ENCODE measurements around the gene GLIS2. TPM values are rescaled to one million over a fixed set of nuclear protein-coding genes. Genes with fewer than 3 reads are reported as not detected.

Gene GLIS2
- total RNA-seq, 3 donors from 2014 or later: 1.7 to 21.1 (median 2.9) TPM

DNA sequence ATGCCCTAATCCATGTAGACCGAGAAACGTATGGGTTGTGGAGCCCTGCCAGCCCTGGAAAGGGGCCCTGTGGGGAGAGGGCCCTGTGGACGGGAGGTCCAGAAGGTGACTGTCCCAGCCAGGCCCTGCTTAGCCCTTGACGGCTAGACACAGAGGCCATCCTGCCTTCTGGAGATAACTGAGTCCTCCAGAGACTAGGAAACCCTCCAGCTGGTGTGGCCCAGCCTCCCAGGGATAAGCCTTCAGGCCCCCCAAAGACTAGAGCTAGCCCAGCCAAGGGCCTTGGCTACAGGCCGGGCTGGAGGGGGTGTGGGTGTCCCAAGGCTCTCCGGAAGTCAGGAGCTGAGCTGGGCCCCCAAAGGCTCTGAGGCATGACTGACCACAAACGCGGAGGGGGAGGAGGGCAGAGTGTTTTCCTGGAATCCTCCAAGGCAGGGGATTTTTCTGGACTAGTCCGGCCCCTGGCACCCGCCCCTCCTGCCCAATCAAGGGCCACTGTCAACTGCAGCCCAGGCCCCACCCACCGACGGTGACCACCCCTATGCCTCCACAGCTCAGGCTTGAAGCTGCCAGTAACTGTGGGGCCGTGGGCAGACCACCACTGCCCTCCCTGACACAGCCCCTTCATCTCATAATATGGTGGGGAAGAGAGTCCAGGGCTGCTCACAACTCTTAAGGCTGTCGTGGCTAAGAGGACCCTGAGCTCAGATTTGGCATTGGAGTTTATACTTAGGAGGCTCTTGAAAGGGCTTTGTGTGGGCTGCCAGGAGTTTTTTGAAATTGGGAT, 54.9 kb downstream of the GLIS2 start:
- intact Hi-C loops (cut with DNase I, micrococcal nuclease): no loop called here
- H3K9me3 ChIP-seq: no peaks in the 10 kb centered on the region
- DNase-seq (peak; percentile 61 to 82 (median 61)), ATAC-seq (peak; percentile 26)
- H3K4me1 ChIP-seq (ENCODE audit: low read depth): peaks cover 9% of the 10 kb centered on the region
- TF ChIP-seq, protein P1, sequence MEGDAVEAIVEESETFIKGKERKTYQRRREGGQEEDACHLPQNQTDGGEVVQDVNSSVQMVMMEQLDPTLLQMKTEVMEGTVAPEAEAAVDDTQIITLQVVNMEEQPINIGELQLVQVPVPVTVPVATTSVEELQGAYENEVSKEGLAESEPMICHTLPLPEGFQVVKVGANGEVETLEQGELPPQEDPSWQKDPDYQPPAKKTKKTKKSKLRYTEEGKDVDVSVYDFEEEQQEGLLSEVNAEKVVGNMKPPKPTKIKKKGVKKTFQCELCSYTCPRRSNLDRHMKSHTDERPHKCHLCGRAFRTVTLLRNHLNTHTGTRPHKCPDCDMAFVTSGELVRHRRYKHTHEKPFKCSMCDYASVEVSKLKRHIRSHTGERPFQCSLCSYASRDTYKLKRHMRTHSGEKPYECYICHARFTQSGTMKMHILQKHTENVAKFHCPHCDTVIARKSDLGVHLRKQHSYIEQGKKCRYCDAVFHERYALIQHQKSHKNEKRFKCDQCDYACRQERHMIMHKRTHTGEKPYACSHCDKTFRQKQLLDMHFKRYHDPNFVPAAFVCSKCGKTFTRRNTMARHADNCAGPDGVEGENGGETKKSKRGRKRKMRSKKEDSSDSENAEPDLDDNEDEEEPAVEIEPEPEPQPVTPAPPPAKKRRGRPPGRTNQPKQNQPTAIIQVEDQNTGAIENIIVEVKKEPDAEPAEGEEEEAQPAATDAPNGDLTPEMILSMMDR (IDR thresholded peaks at IDR 0.05): no peak
- no peak overlapping the region for H3K4me3 ChIP-seq
- H3K36me3 ChIP-seq (ENCODE audit: low read depth): no peaks in the 10 kb centered on the region

DNA sequence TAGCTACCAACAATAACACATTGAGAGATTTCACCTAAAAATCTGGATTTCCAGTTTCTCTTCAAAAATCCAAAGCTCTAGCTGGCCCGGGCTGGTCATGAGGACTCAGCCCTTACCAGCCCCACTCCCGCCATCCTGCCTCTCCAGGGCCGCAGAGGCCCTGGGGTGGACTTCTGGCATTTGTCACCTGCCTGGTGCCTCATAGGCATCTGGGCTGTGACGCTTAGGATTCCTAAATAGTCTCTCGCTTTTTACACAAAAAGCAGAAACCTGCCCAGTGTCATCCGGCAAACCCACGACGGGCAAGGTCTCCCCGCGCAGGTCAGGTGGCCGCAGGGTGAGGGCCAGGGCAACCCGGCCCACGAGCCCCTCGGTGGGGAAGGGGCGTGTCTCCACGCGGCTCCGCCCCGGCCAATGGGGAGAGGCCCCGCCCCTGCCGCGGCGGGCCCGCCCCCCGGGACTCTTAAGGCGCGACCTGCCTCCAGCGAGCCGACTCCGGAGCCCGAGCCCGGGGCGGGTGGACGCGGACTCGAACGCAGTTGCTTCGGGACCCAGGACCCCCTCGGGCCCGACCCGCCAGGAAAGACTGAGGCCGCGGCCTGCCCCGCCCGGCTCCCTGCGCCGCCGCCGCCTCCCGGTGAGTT, 55.6 kb downstream of the GLIS2 start, which contains the start of gene VASN:
TSS of gene VASN (plus strand) at position 492 of the 644 bp plus-strand sequence. CDS start 9,030 bp downstream, outside the sequence.
- no peaks in the 10 kb centered on the region for H3K9me3 ChIP-seq
- H3K4me1 ChIP-seq (ENCODE audit: low read depth): peaks cover 9% of the 10 kb centered on the region
- peak; percentile 85 for ATAC-seq
- intact Hi-C loops (cut with DNase I, micrococcal nuclease): no loop called here
- H3K36me3 ChIP-seq (ENCODE audit: low read depth): no peaks in the 10 kb centered on the region
- peak; percentile 81 to 84 (median 83) for DNase-seq
- peak within 1 kb of the TSS; percentile 28 for H3K4me3 ChIP-seq
- TF ChIP-seq, protein P1 (IDR thresholded peaks at IDR 0.05): no peak

DNA sequence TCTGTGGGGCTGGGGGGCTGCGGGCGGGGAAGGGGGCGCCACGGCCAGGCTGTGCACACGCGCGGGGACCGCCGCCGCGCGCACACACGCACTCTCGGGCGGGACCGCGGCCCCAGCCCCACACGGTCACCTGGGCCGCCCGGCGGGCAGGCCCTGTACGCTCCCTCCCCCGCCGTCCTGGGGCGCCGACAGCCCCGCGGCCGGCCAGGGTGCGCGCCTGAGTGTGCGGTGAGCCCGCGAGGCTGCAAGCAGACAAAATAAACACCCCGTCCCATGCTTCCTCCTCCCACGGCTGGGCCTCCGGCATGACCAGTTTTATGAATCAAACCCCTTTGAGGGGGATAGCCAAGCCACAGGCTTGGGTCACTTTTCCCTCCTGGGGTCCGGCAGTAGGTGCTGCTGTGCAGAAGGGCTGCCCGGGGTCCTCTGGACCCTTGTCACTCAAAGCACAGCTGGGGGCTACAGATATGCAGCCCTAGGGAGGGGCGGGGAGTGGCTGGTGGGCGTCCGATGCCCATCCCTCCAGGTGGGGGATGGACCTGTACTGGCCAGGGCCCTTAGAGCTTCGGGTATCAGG, 56.2 kb downstream of the GLIS2 start:
- no peaks in the 10 kb centered on the region for H3K36me3 ChIP-seq (ENCODE audit: low read depth)
- DNase-seq: no peak
- peak; percentile 43 for ATAC-seq
- intact Hi-C loops (cut with DNase I, micrococcal nuclease): no loop called here
- H3K4me3 ChIP-seq: peak overlapping the region; percentile 28
- TF ChIP-seq, protein P1 (IDR thresholded peaks at IDR 0.05): no peak
- H3K4me1 ChIP-seq (ENCODE audit: low read depth): peaks cover 9% of the 10 kb centered on the region
- no peaks in the 10 kb centered on the region for H3K9me3 ChIP-seq

DNA sequence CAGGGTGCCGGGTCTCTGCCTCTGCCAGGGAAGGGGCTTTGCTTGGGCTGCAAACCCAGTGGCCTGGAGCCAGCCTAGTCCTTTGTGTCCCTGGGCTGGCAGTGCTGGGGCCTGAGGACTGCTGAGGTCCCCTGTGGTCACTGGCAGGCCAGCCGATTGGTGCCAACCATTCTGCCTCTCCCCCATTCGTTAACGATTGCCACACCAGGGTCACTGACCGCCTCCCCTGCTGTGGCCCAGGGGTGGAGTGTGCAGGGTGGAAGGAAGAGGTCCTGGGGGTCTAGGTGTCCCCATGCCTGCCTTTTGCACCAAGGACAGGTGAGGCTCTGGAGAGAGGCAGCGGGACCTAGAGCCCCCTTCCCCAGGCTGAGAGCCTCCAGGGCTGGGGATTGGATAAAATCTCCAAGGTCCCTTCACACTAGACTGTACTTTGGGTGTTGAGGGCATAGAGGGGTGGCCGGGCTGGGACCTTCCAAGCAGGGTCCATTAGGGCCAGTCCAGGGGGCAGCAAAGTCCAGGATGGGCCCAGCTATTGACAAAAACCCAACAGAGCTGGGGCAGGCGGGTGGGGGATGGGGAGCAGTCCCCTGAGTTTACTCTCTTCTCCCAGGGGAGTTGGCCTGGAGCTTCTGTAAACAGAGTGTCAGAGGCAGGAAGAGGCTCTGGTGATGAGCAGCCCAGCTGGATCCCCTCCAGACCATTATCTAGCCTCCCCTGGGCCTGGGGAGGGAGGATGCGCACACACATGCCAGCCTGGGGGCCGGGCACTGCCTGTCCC, 56.9 kb downstream of the GLIS2 start:
- Histone ChIP-seq H3K4me3 (no peak overlapping the region), H3K4me1 (ENCODE audit: low read depth) (peaks cover 9% of the 10 kb centered on the region), H3K9me3 (no peaks in the 10 kb centered on the region), H3K36me3 (ENCODE audit: low read depth) (no peaks in the 10 kb centered on the region)
- TF ChIP-seq, protein P1 (IDR thresholded peaks at IDR 0.05): no peak
- DNase-seq (peak in 1 of 3 donors; percentile 30), ATAC-seq (no peak)
- intact Hi-C loops (cut with DNase I, micrococcal nuclease): no loop called here

DNA sequence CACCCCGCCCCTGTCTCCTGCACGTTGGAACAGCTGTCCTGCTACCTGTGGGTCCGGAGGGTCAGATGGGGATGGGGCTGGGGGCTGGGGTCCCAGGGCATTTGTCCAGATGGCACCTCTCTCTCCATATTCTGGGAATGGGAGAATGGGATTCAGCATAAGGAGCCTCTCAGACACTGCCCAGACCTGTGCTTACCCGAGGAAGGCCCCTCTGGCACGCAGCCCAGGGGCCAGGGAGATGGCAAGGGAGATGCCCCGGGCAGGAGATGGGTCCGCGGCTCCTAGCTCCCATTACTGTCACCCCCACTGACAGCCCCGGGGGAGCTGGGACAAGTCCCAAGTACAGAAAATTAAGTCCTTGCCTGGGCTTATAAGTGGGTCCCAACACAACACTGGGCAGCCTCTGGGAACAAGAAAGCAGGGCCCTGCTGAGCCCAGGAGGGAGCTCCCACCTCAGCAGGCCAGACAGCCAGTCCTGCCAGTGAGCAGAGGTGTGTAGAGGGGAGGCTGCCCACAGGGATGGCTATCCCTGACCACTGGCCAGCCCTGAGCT, 57.6 kb downstream of the GLIS2 start:
- Histone ChIP-seq H3K4me1 (ENCODE audit: low read depth) (peaks cover 9% of the 10 kb centered on the region), H3K36me3 (ENCODE audit: low read depth) (no peaks in the 10 kb centered on the region), H3K4me3 (no peak overlapping the region), H3K9me3 (no peaks in the 10 kb centered on the region)
- no peak for DNase-seq
- ATAC-seq: no peak
- TF ChIP-seq, protein P1 (IDR thresholded peaks at IDR 0.05): no peak
- intact Hi-C loops (cut with DNase I, micrococcal nuclease): no loop called here

All from mucosa of descending colon (tissue), 3 donors.